Measurements from ENCODE around the gene RSPRY1.

Gene RSPRY1

DNA sequence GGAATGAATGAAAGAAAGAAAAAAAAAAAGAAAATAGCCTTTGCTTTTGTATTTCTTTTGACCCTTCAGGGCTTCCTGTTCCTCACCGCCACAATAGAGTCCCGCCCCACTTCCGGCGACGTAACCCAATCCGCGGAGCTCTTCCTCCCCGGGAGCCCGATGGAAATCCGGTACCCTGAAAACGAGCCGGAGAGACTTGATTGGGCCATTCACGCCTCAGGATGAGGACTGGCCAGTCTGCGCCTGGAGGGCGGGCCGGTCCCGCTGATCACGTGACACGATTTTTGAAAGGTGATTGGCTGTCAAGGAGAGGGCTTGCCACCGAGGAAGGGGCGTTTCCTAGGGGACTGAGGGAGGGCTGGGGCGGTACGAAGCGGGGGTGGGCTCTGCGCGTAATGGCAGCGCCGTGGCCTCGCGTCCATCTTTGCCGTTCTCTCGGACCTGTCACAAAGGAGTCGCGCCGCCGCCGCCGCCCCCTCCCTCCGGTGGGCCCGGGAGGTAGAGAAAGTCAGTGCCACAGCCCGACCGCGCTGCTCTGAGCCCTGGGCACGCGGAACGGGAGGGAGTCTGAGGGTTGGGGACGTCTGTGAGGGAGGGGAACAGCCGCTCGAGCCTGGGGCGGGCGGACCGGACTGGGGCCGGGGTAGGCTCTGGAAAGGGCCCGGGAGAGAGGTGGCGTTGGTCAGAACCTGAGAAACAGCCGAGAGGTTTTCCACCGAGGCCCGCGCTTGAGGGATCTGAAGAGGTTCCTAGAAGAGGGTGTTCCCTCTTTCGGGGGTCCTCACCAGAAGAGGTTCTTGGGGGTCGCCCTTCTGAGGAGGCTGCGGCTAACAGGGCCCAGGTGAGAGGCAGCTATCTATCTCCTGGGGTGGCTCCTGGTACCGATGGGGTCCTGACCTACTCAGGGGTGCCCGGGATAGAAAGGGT, at the start of gene RSPRY1, which contains the start of gene PSME3IP1:
RSPRY1 (plus strand) TSS at position 385 of the 927 bp plus-strand sequence. CDS start 18,330 bp downstream, outside the sequence.
PSME3IP1 (minus strand) TSS at position 95 of the 927 bp plus-strand sequence. CDS start 12,185 bp downstream, outside the sequence.
- peak; percentile 99 for DNase-seq (ENCODE audit: low read depth)

DNA sequence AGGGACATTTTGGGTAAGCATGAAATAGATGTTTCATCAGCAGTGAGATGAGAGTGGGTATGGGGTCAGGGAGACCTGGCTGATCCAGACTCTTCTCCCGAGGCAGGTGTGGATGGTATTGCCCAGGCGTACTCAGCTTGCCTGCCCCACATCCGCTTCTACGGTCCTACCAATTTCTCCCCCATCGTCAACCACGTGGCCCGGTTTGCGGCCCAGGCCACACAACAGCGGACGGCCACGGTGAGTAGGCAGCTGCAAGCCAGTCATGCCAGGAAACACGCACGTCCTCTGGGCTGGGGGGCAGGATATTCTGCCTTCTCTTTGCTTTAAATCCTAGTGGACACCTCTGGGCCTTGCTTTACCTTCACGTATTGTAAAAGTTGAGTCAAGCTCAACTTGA, 49.1 kb upstream of the RSPRY1 start:
- DNase-seq (ENCODE audit: low read depth): no peak

- no peak for DNase-seq (ENCODE audit: low read depth)
Measured at GRCh38 chr16:57137566-57138273, 48.4 kb upstream of the RSPRY1 start.

DNA sequence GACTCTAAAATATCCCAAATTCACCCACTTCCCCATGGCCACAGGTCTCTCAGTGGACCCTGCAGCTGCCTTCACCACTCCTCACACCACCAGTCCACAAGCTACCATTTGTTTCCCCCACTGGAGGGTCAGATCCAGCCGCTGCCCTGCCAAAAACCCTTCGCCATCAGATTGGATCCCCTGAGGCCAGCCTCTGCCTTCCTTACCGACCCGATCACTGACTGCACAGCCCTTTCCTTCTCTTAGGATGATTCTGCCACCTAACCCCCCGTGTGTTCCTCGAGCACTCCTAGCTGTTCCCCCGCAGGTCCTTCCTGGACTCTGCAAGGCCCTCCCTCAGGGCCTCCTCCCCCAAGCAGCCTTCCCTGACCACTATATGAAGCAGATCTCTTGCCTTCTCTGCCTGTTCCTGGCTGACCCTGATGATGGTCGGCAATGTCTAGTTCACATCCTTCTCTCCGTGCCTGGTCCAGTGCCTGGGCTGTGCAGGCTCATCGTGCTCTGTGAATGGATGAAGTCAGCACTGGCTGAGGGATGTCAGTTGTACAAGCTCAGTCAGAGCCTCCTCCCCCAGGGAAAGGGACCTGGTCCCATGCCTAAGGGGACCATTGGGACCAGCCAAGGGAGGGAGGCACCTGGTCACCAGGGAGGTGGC, 47.7 kb upstream of the RSPRY1 start:
- DNase-seq (ENCODE audit: low read depth): no peak

- DNase-seq (ENCODE audit: low read depth): no peak
Measured at GRCh38 chr16:57140931-57141668, 45.0 kb upstream of the RSPRY1 start.

- no peak for DNase-seq (ENCODE audit: low read depth)
Measured at GRCh38 chr16:57141822-57142631, 44.1 kb upstream of the RSPRY1 start.

DNA sequence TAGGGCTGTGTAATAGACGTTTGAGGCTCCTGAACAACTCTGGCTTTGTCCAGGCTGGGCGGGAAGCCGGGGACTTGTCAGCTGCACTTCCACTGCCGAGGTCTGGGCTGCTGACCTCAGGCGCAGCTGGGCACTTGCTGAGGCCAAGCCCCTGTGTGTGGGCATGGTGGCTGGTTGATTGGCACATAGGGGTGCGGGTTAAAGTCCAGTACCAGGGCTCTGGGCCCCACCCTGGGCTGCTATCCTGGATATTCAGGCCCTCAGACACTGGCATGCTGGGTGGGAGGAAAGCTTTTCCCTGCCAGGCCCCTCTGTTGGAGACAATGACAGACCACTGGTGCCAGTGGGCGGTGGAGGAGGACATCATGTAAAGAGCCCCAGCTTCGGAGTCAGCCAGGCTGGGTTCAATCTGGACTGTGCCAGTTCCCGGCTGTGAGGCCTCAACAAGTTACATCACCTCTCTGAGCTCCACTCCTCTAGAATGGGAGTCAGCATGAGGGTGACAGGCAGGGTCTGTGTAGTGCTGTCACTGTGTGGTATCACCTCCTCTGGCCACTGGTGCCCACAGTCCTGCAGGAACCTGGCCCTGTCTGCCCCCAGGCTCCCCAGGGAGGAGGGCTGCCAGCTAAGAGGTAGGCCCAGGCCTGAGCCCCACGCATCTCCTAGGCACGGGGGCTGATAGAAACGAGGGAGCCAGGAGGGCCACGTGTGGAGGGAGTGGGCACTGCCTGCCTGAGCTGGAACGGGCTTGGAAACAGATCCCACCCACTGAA, 42.8 kb upstream of the RSPRY1 start:
- no peak for DNase-seq (ENCODE audit: low read depth)

GRCh38 chr16:57144027-57144426, 42.1 kb upstream of the RSPRY1 start:
- DNase-seq (ENCODE audit: low read depth): no peak

- no peak for DNase-seq (ENCODE audit: low read depth)
Measured at GRCh38 chr16:57145046-57146021, 40.8 kb upstream of the RSPRY1 start.

DNA sequence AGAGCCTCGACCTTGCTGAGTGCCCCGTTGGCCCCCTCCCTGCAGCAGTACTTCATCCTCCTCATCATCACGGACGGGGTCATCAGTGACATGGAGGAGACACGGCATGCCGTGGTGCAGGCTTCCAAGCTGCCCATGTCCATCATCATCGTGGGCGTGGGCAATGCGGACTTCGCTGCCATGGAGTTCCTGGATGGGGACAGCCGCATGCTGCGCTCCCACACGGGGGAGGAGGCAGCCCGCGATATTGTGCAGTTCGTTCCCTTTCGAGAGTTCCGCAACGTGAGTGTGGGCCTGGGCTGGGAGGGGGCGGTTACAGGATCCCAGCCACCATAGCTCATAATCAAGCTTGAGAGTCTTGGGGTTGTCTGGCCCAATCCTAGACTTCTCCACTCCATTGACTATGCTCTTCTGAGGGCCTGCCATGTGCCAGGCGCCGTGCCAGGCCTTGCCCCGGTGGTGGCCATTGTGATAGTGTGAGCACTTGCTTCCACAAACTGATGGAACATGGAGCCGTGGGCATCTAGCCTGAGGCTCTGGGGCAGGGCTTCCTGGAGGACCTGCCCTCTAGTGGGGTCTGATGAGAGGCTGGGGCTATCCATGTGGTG, 40.0 kb upstream of the RSPRY1 start:
- no peak for DNase-seq (ENCODE audit: low read depth)

DNA sequence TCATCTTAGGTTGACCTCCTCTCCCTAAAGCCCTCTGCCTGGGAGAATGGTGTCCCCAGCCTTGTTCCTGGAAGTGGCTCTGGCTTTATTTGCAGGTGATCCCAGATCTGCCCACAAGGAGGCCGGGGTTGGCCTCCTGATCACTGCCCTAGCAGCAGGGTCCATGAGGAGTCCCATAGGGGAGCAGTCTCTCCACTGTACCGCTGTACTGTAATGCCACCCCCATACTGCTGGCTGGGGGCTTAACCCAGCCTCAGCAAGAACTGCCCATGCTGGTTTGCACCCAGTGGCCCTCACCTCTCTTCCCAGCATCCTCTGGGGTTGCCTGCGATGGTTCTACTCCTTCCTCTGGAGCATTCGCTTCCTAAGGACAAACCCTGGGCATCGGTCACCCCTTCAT, 39.4 kb upstream of the RSPRY1 start:
- no peak for DNase-seq (ENCODE audit: low read depth)

DNA sequence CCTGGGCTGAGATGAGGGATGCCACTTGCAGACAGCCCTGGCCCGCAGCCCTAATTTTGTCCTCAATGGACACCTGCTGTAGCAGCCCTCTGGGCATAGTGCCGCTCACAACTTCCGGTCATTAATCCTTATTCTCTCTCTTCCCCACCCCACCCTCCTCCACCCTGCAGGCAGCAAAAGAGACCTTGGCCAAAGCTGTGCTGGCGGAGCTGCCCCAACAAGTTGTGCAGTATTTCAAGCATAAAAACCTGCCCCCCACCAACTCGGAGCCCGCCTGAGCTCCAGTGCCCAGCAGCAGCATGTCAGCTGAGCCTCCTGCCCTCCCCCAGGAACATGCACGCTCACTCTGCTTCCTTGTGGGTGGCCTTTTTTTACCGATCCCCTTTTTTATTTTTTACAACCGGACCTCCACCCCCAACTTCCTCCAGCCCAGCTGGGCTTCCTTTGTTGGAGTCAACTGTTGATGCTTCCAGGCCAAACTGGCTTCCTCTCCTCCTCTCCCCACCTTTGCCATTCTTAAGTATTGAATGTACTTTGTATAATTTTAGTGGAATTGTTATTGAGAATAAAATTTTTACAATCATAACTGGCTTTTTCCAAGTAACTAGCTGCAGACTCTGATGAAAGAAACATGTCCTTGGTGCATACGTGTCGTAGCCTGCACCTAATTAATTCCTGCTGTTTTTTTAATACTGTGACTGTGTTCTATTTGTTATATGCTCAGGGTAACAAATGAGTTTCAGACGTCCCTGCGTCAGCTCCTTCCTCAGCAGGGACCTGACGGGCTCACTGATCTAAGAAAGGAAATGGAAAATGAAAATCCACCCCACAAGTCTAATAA, 38.5 kb upstream of the RSPRY1 start:
- DNase-seq (ENCODE audit: low read depth): no peak

GRCh38 chr16:57148481-57148880, 37.6 kb upstream of the RSPRY1 start:
- no peak for DNase-seq (ENCODE audit: low read depth)

- no peak for DNase-seq (ENCODE audit: low read depth)
Measured at GRCh38 chr16:57149391-57149790, 36.7 kb upstream of the RSPRY1 start.

- DNase-seq (ENCODE audit: low read depth): no peak
Measured at GRCh38 chr16:57150682-57151330, 35.3 kb upstream of the RSPRY1 start.

GRCh38 chr16:57151369-57151768, 34.8 kb upstream of the RSPRY1 start:
- DNase-seq (ENCODE audit: low read depth): no peak
